ENCODE results near the gene AQP2.

DNA sequence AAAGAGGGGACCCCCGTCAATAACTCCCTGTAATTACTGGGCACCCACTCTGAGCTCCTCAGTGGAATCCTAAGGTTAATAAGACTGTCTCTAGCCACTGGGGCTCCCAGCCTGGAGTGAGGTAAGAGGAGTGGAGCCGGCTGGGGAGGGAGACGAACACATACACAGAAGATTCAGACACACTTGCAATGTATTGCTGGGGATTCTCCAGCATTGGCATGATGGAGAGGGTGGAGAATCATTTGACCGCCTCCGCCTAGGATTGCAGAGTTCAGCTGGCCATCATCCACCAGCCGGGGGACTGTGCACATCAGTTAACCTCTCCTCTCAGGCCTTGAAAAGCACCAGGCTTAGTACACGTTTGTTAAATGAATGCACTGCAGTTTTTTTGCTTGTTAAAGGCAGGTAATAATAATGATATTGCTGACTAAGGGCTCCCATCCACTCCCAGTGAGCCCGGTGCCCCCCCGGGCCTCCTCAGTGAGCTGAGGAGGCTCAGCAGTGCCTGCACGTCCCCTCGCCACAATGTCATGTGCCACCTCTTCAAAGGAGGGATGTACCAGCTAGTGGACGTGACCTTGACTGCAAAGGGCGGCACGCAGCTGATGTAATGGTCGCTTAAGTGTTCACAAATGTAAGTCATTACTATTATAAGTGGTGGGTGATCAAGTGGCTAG, 26.5 kb upstream of the AQP2 start:
- TF ChIP-seq POLR2AphosphoS5 (IDR thresholded peaks at IDR 0.05; ENCODE audit: low read depth, low read length) (no peak), SIN3A (IDR thresholded peaks at IDR 0.05; ENCODE audit: borderline replicate concordance, insufficient read depth, low read length) (no peak), FOXP2 (optimal IDR thresholded peaks at IDR 0.05; ENCODE audit: borderline replicate concordance, extremely low read depth, extremely low read length, insufficient read depth) (no peak), TAF1 (IDR thresholded peaks at IDR 0.05; ENCODE audit: borderline replicate concordance, insufficient read depth, low read length) (no peak)

Data from PFSK-1 (cell line).